GM19023 (cell line): ENCODE results near the gene KCNN3.

Source experiments
- ATAC-seq: cut with Tn5 transposase; IDR thresholded peaks from one replicate; pipeline ENCODE4 v1.9.1; 2021; ENCODE audit warnings: mild to moderate bottlenecking, moderate library complexity; ENCODE audit not compliant: unreplicated experiment

The KCNN3 gene

GRCh38 chr1:154797175-154797574, 72.9 kb downstream of the KCNN3 start:
- ATAC-seq = no peak

- no peak for ATAC-seq
Measured at GRCh38 chr1:154796303-154796892, 73.7 kb downstream of the KCNN3 start.

GRCh38 chr1:154794608-154795007, 75.5 kb downstream of the KCNN3 start:
- ATAC-seq = no peak

GRCh38 chr1:154793685-154794084, 76.4 kb downstream of the KCNN3 start:
- no peak for ATAC-seq

- ATAC-seq = no peak
Measured at GRCh38 chr1:154792899-154793298, 77.2 kb downstream of the KCNN3 start.

GRCh38 chr1:154791292-154792166, 78.6 kb downstream of the KCNN3 start:
- peak; percentile 88 for ATAC-seq

GRCh38 chr1:154788886-154789285, 81.2 kb downstream of the KCNN3 start:
- no peak for ATAC-seq

GRCh38 chr1:154788110-154788870, 81.8 kb downstream of the KCNN3 start:
- no peak for ATAC-seq

- ATAC-seq = no peak
Measured at GRCh38 chr1:154786804-154787570, 83.1 kb downstream of the KCNN3 start.

- ATAC-seq = peak; percentile 80
Measured at GRCh38 chr1:154784924-154785531, 85.1 kb downstream of the KCNN3 start.

GRCh38 chr1:154784416-154784815, 85.7 kb downstream of the KCNN3 start:
- ATAC-seq = no peak

- no peak for ATAC-seq
Measured at GRCh38 chr1:154783976-154784375, 86.1 kb downstream of the KCNN3 start.

GRCh38 chr1:154780541-154780940, 89.5 kb downstream of the KCNN3 start:
- ATAC-seq = no peak

- ATAC-seq = no peak
Measured at GRCh38 chr1:154779551-154780189, 90.4 kb downstream of the KCNN3 start.

- no peak for ATAC-seq
Measured at GRCh38 chr1:154778944-154779343, 91.1 kb downstream of the KCNN3 start.

- ATAC-seq = no peak
Measured at GRCh38 chr1:154778275-154778674, 91.8 kb downstream of the KCNN3 start.

- ATAC-seq = no peak
Measured at GRCh38 chr1:154777781-154778180, 92.3 kb downstream of the KCNN3 start.

GRCh38 chr1:154777154-154777553, 92.9 kb downstream of the KCNN3 start:
- ATAC-seq = no peak

- ATAC-seq = no peak
Measured at GRCh38 chr1:154775621-154776605, 94.2 kb downstream of the KCNN3 start.
